ENCODE data around the gene CDH13. TPM values are rescaled to one million over a fixed set of nuclear protein-coding genes. Genes with fewer than 3 reads are reported as not detected.

Gene CDH13
- total and polyA plus RNA-seq, 2 experiments from 2014 or later: 1.6 to 4.4 TPM

DNA sequence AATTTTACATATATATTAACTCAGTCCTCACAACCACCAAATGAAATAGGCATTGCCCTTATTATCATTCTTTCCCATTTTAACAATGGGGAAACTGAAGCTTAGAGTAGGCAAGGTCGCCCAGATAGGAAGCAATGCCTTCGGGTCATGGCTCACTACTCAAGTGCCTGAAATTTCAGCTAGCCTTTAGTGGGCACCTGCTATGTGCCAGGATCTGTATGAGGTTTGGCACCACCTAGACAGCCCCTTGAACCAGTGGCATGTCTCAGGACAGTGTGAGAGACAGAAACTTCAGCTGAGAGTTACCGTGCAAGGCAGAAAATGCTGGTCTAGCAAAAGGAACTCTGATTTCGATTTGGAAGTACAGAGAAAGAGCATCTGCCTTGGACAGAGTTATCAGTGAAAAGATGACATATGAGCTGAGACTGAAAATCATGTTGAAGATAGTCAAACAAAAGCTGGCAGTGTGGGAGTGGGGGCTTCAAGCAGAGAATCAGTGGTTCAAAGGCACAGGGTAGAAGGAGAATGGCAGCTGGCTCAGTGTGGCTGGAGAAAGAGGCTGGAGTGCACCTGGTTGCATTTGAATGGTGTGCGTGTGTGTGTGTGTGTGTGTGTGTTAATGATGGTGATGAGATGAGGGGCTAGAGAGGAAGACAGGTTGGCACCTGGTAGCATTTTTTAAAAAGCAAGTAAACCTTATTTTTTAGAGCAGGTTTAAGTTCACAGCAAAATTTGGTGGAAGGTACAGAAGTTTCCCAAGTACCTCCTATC lies 29.1 kb downstream of the CDH13 start:
- TF ChIP-seq, protein P1, sequence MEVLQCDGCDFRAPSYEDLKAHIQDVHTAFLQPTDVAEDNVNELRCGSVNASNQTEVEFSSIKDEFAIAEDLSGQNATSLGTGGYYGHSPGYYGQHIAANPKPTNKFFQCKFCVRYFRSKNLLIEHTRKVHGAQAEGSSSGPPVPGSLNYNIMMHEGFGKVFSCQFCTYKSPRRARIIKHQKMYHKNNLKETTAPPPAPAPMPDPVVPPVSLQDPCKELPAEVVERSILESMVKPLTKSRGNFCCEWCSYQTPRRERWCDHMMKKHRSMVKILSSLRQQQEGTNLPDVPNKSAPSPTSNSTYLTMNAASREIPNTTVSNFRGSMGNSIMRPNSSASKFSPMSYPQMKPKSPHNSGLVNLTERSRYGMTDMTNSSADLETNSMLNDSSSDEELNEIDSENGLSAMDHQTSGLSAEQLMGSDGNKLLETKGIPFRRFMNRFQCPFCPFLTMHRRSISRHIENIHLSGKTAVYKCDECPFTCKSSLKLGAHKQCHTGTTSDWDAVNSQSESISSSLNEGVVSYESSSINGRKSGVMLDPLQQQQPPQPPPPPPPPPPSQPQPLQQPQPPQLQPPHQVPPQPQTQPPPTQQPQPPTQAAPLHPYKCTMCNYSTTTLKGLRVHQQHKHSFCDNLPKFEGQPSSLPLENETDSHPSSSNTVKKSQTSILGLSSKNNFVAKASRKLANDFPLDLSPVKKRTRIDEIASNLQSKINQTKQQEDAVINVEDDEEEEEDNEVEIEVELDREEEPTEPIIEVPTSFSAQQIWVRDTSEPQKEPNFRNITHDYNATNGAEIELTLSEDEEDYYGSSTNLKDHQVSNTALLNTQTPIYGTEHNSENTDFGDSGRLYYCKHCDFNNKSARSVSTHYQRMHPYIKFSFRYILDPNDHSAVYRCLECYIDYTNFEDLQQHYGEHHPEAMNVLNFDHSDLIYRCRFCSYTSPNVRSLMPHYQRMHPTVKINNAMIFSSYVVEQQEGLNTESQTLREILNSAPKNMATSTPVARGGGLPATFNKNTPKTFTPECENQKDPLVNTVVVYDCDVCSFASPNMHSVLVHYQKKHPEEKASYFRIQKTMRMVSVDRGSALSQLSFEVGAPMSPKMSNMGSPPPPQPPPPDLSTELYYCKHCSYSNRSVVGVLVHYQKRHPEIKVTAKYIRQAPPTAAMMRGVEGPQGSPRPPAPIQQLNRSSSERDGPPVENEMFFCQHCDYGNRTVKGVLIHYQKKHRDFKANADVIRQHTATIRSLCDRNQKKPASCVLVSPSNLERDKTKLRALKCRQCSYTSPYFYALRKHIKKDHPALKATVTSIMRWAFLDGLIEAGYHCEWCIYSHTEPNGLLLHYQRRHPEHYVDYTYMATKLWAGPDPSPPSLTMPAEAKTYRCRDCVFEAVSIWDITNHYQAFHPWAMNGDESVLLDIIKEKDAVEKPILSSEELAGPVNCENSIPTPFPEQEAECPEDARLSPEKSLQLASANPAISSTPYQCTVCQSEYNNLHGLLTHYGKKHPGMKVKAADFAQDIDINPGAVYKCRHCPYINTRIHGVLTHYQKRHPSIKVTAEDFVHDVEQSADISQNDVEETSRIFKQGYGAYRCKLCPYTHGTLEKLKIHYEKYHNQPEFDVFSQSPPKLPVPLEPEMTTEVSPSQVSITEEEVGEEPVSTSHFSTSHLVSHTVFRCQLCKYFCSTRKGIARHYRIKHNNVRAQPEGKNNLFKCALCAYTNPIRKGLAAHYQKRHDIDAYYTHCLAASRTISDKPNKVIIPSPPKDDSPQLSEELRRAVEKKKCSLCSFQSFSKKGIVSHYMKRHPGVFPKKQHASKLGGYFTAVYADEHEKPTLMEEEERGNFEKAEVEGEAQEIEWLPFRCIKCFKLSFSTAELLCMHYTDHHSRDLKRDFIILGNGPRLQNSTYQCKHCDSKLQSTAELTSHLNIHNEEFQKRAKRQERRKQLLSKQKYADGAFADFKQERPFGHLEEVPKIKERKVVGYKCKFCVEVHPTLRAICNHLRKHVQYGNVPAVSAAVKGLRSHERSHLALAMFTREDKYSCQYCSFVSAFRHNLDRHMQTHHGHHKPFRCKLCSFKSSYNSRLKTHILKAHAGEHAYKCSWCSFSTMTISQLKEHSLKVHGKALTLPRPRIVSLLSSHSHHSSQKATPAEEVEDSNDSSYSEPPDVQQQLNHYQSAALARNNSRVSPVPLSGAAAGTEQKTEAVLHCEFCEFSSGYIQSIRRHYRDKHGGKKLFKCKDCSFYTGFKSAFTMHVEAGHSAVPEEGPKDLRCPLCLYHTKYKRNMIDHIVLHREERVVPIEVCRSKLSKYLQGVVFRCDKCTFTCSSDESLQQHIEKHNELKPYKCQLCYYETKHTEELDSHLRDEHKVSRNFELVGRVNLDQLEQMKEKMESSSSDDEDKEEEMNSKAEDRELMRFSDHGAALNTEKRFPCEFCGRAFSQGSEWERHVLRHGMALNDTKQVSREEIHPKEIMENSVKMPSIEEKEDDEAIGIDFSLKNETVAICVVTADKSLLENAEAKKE (CRISPR knock-in tag; IDR thresholded peaks at IDR 0.05): no peak
- TF ChIP-seq NANOG (IDR thresholded peaks at IDR 0.05; ENCODE audit: borderline replicate concordance) (no peak), CREB1 (CRISPR knock-in tag; IDR thresholded peaks at IDR 0.05; ENCODE audit: low read depth) (no peak), EZH2 (IDR thresholded peaks at IDR 0.05; ENCODE audit: low read depth, unreplicated experiment) (no peak), POLR2AphosphoS5 (IDR thresholded peaks at IDR 0.05; ENCODE audit: low read depth) (no peak)
- TF ChIP-seq, protein P2, sequence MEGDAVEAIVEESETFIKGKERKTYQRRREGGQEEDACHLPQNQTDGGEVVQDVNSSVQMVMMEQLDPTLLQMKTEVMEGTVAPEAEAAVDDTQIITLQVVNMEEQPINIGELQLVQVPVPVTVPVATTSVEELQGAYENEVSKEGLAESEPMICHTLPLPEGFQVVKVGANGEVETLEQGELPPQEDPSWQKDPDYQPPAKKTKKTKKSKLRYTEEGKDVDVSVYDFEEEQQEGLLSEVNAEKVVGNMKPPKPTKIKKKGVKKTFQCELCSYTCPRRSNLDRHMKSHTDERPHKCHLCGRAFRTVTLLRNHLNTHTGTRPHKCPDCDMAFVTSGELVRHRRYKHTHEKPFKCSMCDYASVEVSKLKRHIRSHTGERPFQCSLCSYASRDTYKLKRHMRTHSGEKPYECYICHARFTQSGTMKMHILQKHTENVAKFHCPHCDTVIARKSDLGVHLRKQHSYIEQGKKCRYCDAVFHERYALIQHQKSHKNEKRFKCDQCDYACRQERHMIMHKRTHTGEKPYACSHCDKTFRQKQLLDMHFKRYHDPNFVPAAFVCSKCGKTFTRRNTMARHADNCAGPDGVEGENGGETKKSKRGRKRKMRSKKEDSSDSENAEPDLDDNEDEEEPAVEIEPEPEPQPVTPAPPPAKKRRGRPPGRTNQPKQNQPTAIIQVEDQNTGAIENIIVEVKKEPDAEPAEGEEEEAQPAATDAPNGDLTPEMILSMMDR (conservative IDR thresholded peaks at IDR 0.05; ENCODE audit: low read depth in 2 of 2): no peak
- TF ChIP-seq, protein P3, sequence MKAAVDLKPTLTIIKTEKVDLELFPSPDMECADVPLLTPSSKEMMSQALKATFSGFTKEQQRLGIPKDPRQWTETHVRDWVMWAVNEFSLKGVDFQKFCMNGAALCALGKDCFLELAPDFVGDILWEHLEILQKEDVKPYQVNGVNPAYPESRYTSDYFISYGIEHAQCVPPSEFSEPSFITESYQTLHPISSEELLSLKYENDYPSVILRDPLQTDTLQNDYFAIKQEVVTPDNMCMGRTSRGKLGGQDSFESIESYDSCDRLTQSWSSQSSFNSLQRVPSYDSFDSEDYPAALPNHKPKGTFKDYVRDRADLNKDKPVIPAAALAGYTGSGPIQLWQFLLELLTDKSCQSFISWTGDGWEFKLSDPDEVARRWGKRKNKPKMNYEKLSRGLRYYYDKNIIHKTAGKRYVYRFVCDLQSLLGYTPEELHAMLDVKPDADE (IDR thresholded peaks at IDR 0.05): no peak
- TF ChIP-seq, protein P4, sequence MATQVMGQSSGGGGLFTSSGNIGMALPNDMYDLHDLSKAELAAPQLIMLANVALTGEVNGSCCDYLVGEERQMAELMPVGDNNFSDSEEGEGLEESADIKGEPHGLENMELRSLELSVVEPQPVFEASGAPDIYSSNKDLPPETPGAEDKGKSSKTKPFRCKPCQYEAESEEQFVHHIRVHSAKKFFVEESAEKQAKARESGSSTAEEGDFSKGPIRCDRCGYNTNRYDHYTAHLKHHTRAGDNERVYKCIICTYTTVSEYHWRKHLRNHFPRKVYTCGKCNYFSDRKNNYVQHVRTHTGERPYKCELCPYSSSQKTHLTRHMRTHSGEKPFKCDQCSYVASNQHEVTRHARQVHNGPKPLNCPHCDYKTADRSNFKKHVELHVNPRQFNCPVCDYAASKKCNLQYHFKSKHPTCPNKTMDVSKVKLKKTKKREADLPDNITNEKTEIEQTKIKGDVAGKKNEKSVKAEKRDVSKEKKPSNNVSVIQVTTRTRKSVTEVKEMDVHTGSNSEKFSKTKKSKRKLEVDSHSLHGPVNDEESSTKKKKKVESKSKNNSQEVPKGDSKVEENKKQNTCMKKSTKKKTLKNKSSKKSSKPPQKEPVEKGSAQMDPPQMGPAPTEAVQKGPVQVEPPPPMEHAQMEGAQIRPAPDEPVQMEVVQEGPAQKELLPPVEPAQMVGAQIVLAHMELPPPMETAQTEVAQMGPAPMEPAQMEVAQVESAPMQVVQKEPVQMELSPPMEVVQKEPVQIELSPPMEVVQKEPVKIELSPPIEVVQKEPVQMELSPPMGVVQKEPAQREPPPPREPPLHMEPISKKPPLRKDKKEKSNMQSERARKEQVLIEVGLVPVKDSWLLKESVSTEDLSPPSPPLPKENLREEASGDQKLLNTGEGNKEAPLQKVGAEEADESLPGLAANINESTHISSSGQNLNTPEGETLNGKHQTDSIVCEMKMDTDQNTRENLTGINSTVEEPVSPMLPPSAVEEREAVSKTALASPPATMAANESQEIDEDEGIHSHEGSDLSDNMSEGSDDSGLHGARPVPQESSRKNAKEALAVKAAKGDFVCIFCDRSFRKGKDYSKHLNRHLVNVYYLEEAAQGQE (IDR thresholded peaks at IDR 0.05; ENCODE audit: unreplicated experiment): no peak
- Histone ChIP-seq H3K27ac (ENCODE audit: low read depth) (no peak overlapping the region), H4K20me1 (replicated peaks; ENCODE audit: insufficient read depth) (no peaks in the 10 kb centered on the region), H3F3A (replicated peaks; ENCODE audit: low read depth) (no peaks in the 10 kb centered on the region), H3K4me3 (no peak overlapping the region), H3K27me3 (ENCODE audit: insufficient read depth) (no peaks in the 10 kb centered on the region), H3K4me2 (no peak overlapping the region), H2AFZ (no peak overlapping the region), H3K9me2 (ENCODE audit: insufficient read depth) (peaks cover 28% of the 10 kb centered on the region), H3K4me1 (ENCODE audit: insufficient read depth) (no peaks in the 10 kb centered on the region), H3K79me2 (replicated peaks; ENCODE audit: insufficient read depth) (no peaks in the 10 kb centered on the region), H3K36me3 (ENCODE audit: insufficient read depth) (no peaks in the 10 kb centered on the region)
- Mint-ChIP-seq H3K4me1 (peaks cover 19% of the 10 kb centered on the region; the same call in 2 of the 3 replicates), H3K36me3 (ENCODE audit: low read depth) (no peaks in the 10 kb centered on the region; the same call in 2 of the 3 replicates), H3K27me3 (ENCODE audit: insufficient read depth, low read depth, poor library complexity) (no peaks in the 10 kb centered on the region), H3K4me3 (no peak overlapping the region), H3K9me3 (no peaks in the 10 kb centered on the region), H3K27ac (no peak overlapping the region; the same call in 1 of the 2 replicates)
- ATAC-seq (no peak), DNase-seq (ENCODE audit: low spot score) (no peak)

All from GM23338 (cell line).